Mucosa of rectum (tissue), 2 donors: ENCODE results near the gene OTOP2.
A peak's percentile ranks its signal among the peaks of the same experiment; 100 is the strongest.

Experiments used
- H3K27ac ChIP-seq, 2 donors: one replicate each; pipeline ENCODE4 v1.7.0; 2013; ENCODE audit warnings: inconsistent platforms in 2 of 2, low read depth in 2 of 2, low read length in 2 of 2
- H3K27me3 ChIP-seq, 2 donors: one replicate each; pipeline ENCODE4 v1.7.0; 2013; ENCODE audit warnings: low read length in 2 of 2; ENCODE audit not compliant: control insufficient read depth in 2 of 2, insufficient read depth in 2 of 2
- H3K36me3 ChIP-seq, 2 donors: one replicate each; pipeline ENCODE4 v1.7.0; 2013; ENCODE audit warnings: low read length in 2 of 2; ENCODE audit not compliant: control insufficient read depth in 2 of 2, insufficient read depth in 2 of 2
- H3K4me1 ChIP-seq, 2 donors: one replicate each; pipeline ENCODE4 v1.7.0; 2013; ENCODE audit warnings: low read length in 2 of 2, mild to moderate bottlenecking in 1 of 2; ENCODE audit not compliant: control insufficient read depth in 2 of 2, insufficient read depth in 2 of 2
- H3K4me3 ChIP-seq, 2 donors: one replicate each; pipeline ENCODE4 v1.7.0; 2013; ENCODE audit warnings: low read length in 2 of 2
- H3K9ac ChIP-seq, 2 donors: one replicate each; pipeline ENCODE4 v1.7.0; 2013; ENCODE audit warnings: low read length in 2 of 2, low read depth in 1 of 2, mild to moderate bottlenecking in 1 of 2
- H3K9me3 ChIP-seq, 2 donors: one replicate each; pipeline ENCODE4 v1.7.0; 2013; ENCODE audit warnings: low read length in 2 of 2; ENCODE audit not compliant: control insufficient read depth in 2 of 2
- donor health status: healthy.
- donor health status: Normal muscosa, but diverticular disease.

The OTOP2 gene

DNA sequence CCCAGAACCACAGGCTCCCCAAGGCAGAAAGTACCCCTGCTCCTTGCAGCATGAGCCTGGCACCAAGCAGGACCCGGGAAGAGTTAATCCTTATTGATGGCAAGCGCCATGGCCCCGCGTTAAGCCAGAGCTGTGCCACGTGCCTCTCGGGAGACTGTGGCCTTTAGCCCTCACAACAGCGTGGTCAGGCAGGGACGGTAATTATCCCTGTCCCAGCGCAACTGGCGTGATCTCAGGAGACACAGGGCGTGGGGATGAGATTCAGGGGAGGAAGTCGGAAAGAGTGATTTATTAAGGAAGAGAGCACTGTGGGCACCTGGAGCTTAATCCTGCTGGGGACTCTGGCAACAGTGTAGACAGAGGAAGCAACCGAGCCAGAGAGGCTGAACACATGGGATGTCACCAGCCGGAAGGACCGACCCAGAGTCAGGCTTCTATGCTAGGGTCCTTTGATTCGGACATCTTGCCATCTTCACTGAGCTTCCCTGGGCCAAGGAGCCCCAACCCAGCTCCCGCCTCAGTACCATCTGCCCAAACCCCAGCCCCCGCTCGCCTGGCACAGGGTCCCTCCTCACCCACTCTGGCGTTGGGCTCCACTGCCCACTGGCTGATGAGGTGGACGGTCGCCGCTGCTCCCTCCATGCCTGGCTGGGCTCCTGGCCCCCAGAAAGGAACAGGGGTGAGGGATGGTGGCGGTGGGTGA lies 28.5 kb downstream of the OTOP2 start:
- H3K9me3 ChIP-seq: no peaks in the 10 kb centered on the region
- no peak overlapping the region for H3K4me3 ChIP-seq
- H3K27ac ChIP-seq: peak overlapping the region; percentile 52 to 74

DNA sequence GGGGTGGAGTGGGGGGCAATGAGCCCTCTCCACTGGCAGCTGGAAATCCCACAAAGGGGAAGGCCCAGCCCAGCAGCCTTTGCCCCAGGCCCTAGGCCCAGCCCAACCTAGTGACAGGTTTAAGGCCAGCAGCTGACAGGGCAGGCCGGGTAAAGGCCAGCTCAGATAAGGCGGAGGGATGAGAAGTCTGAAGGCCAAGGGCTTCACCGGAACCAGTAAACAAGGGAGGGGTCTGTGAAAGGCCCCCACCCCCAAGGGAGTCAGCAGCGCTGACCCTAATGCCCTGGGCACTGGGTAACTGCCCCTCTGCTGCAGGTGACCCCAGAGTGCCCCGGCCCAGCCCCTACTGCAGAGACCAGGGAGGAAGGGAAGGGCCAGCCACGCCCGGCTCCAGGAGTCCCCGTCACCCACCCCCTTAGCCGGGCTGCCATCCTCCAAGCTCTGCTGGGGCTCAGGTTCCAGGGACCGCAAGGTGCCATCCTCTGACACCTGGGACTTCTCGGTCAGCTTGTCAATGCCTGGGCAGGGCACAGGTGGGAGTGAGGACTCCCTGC lies 29.1 kb downstream of the OTOP2 start:
- Histone ChIP-seq H3K9me3 (no peaks in the 10 kb centered on the region), H3K4me1 (peaks cover 6 to 23% of the 10 kb centered on the region in 2 donors), H3K27ac (peak overlapping the region; percentile 52 to 74), H3K9ac (no peak overlapping the region), H3K36me3 (peaks cover 0 to 2% of the 10 kb centered on the region in 2 donors), H3K4me3 (no peak overlapping the region), H3K27me3 (no peaks in the 10 kb centered on the region)

More for the DNA sequence above, 28.5 kb downstream of the OTOP2 start:
- no peaks in the 10 kb centered on the region for H3K27me3 ChIP-seq
- H3K4me1 ChIP-seq: peaks cover 6 to 23% of the 10 kb centered on the region in 2 donors
- H3K9ac ChIP-seq: no peak overlapping the region
- peaks cover 0 to 2% of the 10 kb centered on the region in 2 donors for H3K36me3 ChIP-seq

DNA sequence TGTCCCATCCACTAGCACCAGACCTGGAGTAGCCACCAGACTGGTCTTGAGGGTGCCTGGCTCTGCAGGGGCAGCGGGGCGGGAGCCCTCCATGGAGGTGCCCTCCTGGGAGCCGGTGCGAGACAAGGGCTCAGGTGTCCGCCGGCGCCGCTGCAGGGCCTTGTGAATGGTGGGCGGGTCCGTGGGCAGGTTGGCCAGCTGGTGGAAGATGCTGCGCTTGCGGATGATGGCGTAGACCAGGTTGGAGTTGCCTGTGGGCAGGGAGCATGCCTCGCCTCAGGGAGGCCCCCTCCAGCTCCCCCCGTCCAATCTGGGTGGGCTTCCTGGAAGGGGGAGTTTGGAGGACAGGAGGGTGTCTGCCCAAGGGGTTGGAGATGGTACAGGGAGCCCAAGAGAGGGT lies 30.0 kb downstream of the OTOP2 start:
- Histone ChIP-seq H3K4me3 (no peak overlapping the region), H3K36me3 (peaks cover 0 to 2% of the 10 kb centered on the region in 2 donors), H3K27me3 (no peaks in the 10 kb centered on the region), H3K4me1 (peaks cover 6 to 23% of the 10 kb centered on the region in 2 donors), H3K27ac (peak overlapping the region in 1 of 2 donors; percentile 74), H3K9me3 (no peaks in the 10 kb centered on the region), H3K9ac (no peak overlapping the region)

DNA sequence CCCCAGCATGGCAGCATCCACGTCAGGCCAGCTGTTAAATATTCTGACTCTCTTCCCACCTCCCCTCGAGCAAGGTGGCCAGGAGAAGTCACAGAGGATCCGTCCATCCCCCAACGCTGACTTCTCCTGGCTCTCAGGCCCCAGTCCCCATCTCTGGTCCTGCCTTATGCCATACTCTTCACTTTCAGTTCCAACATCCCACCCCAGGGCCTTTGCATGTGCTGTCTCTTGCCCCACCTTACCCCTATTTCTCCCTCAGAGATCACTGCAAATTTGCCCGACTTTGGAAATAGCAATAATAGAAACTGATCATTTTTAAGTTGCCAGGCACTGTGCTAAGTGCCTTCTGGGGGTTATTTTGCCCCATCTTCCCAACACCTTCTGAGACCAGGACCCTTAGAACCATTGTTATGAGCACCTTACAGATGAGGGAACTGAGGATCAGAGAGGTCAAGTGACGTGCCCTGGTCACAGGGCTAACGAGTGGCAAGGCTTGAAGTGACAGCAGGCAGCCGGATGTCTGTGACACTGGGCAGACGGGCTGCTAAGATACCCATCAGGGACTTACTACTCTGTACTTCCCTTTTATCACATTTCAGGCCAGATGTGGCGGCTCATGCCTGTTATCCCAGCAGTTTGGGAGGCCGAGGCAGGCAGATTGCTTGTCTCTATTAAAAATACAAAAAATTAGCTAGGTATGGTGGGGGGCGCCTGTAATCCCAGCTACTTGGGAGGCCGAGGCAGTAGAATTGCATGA lies 30.8 kb downstream of the OTOP2 start:
- H3K36me3 ChIP-seq: peaks cover 0 to 2% of the 10 kb centered on the region in 2 donors
- no peak overlapping the region for H3K4me3 ChIP-seq
- H3K27ac ChIP-seq: no peak overlapping the region
- H3K9ac ChIP-seq: no peak overlapping the region
- no peaks in the 10 kb centered on the region for H3K9me3 ChIP-seq
- H3K4me1 ChIP-seq: peaks cover 6 to 23% of the 10 kb centered on the region in 2 donors
- no peaks in the 10 kb centered on the region for H3K27me3 ChIP-seq

DNA sequence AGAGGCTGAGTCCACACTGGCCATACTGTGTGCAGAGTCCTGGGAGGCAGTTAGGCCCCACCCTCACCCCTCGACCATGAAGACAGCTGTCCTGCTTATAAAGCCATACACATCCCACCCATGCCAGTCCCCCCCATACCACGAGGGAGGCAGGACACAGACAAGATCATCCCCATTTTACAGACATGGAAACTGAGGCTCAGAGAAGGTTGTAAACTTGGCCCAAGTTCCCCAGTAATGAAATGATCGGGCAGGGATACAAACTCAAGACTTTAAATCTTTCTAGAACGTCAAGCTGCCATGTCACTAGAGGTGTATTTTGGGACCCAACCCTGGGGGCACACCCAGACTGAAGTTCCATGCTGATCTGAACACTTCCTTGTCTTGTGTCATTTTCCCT lies 32.0 kb downstream of the OTOP2 start:
- no peaks in the 10 kb centered on the region for H3K27me3 ChIP-seq
- no peak overlapping the region for H3K4me3 ChIP-seq
- H3K9ac ChIP-seq: no peak overlapping the region
- H3K9me3 ChIP-seq: no peaks in the 10 kb centered on the region
- peaks cover 0 to 2% of the 10 kb centered on the region in 2 donors for H3K36me3 ChIP-seq
- H3K27ac ChIP-seq: no peak overlapping the region
- peaks cover 9 to 27% of the 10 kb centered on the region in 2 donors for H3K4me1 ChIP-seq

DNA sequence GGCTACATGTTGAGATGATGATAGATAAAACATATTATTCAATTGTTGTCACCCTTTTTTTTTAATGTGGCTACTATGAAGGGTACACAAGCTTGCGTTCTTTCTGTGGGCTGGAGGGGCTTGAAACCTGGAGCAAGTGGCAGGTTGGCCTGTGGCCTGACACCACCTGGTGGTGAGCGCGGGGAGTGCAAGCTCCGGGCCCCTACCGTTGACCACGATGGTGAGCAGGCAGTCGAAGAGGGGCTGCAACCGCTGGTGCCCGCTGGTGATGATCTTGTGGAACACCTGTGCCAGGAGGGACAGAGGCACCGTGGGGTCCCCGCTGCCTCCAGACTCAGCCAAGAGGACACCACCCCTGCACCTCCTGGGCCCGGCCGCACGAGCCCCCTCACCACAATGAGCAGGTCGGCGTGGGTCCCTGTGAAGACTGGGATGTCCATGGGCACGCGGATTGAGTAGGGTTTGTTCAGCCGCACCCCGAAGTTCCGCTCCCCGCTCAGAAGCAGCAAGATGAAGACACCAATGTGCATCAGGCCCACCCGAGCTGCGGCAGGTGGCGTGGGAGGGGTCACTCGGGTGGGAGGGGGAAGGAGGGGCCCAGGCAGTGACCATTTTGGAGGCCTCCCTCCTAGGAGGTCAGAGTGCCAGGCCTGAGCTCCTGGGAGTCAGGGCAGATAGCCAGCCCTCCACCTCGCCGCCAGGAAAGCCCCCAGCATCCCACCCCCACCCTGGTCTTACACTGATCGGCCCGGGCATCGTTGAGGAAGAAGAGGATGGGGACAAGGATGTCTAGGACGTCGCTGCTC lies 34.1 kb downstream of the OTOP2 start:
- Histone ChIP-seq H3K27ac (no peak overlapping the region), H3K27me3 (no peaks in the 10 kb centered on the region), H3K9ac (no peak overlapping the region), H3K9me3 (no peaks in the 10 kb centered on the region), H3K36me3 (peaks cover 0 to 2% of the 10 kb centered on the region in 2 donors), H3K4me3 (no peak overlapping the region), H3K4me1 (peaks cover 8 to 14% of the 10 kb centered on the region in 2 donors)

DNA sequence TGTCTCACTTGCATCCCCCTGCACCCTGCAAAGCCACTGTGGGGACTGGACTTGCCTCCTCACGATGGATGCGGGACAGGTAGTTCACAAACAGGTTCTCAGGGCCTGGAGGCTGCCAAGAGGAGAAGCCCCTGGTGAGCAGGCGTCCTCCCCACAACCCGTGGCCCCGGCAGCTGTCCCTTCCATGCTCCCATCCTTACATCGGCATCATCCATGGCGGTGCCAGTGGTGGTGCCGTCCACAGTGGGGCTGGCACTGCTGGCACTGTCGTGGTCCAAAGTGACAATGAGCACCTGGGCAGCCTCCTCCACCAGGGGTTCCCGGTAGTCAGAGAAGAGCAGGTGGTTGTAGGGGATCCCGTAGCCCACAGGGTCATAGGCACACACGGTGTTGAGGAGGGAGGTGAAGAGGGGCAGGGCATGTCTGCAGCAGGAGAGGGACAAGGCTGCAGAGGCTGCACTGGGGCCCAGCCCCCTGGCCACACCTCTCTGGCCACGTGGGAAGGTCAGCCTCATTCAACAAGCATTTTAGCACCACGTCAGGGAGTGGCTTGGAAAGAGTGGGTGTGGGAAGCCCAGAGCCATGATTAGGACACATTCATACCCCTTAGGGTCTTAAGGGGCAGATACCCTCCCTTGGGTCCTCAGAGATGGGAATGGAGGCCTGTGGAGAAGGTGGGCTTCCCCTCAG lies 35.9 kb downstream of the OTOP2 start:
- H3K36me3 ChIP-seq: no peaks in the 10 kb centered on the region
- H3K9me3 ChIP-seq: no peaks in the 10 kb centered on the region
- peaks cover 4 to 5% of the 10 kb centered on the region in 2 donors for H3K4me1 ChIP-seq

DNA sequence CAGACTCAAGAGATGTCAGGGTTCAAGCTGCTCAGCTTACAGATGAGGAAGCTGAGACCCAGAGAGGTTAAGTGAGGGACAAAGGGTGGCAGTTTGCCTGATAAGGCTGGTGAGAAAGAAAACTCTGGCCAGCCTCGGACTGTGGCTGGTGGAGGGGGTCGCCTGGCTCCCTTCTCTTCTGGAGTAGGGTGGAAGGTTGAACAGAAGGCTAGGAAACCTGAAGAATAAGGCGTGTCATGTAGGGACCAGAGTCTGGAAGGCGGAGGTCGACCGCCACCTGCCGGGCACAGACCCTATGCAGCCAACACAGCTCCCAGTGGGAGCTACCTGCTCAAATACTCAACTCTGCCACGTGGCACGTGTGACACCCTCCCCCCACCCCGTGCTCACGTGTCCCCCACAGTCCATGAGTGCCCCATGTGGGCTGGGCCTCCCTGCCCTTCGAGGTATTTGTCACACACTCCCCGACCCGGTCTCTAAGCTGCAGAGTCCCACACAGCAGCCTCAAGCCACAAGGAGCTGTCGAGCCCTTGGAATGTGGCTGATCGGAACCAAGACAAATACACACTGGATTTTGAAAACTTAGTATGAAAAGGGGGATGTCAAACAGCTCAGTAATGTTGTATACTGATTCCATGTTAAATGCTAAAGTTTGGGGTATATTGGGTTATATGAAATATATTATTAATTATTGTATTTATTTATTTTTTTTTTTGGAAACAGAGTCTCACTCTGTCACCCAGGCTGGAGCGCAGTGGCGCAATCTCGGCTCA lies 36.7 kb downstream of the OTOP2 start:
- Histone ChIP-seq H3K27me3 (no peaks in the 10 kb centered on the region), H3K36me3 (no peaks in the 10 kb centered on the region), H3K4me1 (peaks cover 4 to 5% of the 10 kb centered on the region in 2 donors), H3K9ac (no peak overlapping the region), H3K27ac (no peak overlapping the region), H3K9me3 (no peaks in the 10 kb centered on the region), H3K4me3 (no peak overlapping the region)

More for the DNA sequence above, 35.9 kb downstream of the OTOP2 start:
- no peak overlapping the region for H3K27ac ChIP-seq
- no peaks in the 10 kb centered on the region for H3K27me3 ChIP-seq
- H3K9ac ChIP-seq: no peak overlapping the region
- H3K4me3 ChIP-seq: no peak overlapping the region
